NCI-H1105 (cell line): ENCODE measurements around the gene MAML2.
A peak's percentile ranks its signal among the peaks of the same experiment; 100 is the strongest.

Experiments
- DNase-seq: peaks from one replicate; lab custom pipeline; 2025; lab: John Stamatoyannopoulos, UW

Gene MAML2

GRCh38 chr11:96036863-96037262 is 306.1 kb downstream of the MAML2 start:
- no peak for DNase-seq

GRCh38 chr11:96035740-96036078 is 307.3 kb downstream of the MAML2 start:
- DNase-seq = no peak

GRCh38 chr11:96035031-96035739 is 307.8 kb downstream of the MAML2 start:
- no peak for DNase-seq

- DNase-seq = no peak
Measured at GRCh38 chr11:96033599-96033998, 309.4 kb downstream of the MAML2 start.

GRCh38 chr11:96033095-96033494 is 309.9 kb downstream of the MAML2 start:
- DNase-seq = no peak

- DNase-seq = no peak
Measured at GRCh38 chr11:96028746-96029145, 314.2 kb downstream of the MAML2 start.

- no peak for DNase-seq
Measured at GRCh38 chr11:96027021-96027420, 316.0 kb downstream of the MAML2 start.

GRCh38 chr11:96026310-96026709 is 316.7 kb downstream of the MAML2 start:
- DNase-seq = no peak

GRCh38 chr11:96024666-96025065 is 318.3 kb downstream of the MAML2 start:
- no peak for DNase-seq

GRCh38 chr11:96023275-96023674 is 319.7 kb downstream of the MAML2 start:
- DNase-seq = no peak

- DNase-seq = no peak
Measured at GRCh38 chr11:96021901-96022650, 320.9 kb downstream of the MAML2 start.

GRCh38 chr11:96019810-96020747 is 322.9 kb downstream of the MAML2 start:
- no peak for DNase-seq

- DNase-seq = no peak
Measured at GRCh38 chr11:96019281-96019680, 323.7 kb downstream of the MAML2 start.

- no peak for DNase-seq
Measured at GRCh38 chr11:96017856-96018255, 325.1 kb downstream of the MAML2 start.

- no peak for DNase-seq
Measured at GRCh38 chr11:96016978-96017502, 326.0 kb downstream of the MAML2 start.

GRCh38 chr11:96015906-96016565 is 327.0 kb downstream of the MAML2 start:
- no peak for DNase-seq

- no peak for DNase-seq
Measured at GRCh38 chr11:96014217-96014616, 328.8 kb downstream of the MAML2 start.

GRCh38 chr11:96013461-96014213 is 329.4 kb downstream of the MAML2 start:
- DNase-seq = no peak

GRCh38 chr11:96012086-96012824 is 330.7 kb downstream of the MAML2 start:
- DNase-seq = peak; percentile 3

GRCh38 chr11:96010683-96011082 is 332.3 kb downstream of the MAML2 start:
- DNase-seq = no peak
